GM10248 (cell line): ENCODE measurements around the gene TCF7L1.

Experiments used
- CTCF ChIA-PET: fragments of 300-600 bp; sonication (Branson Sonifier 250); formaldehyde crosslinking; extraction: SDS; loops from one replicate; lab custom pipeline; 2021; ENCODE audit warnings: antibody characterized with exemption; lab: Yijun Ruan, JAX
- POLR2A ChIA-PET: fragments of 350-650 bp; sonication (Branson Sonifier 250); formaldehyde crosslinking; extraction: SDS; loops from one replicate; lab custom pipeline; 2020; ENCODE audit warnings: antibody characterized with exemption; lab: Yijun Ruan, JAX
- DNase-seq: peaks from one replicate; pipeline ENCODE4 v3.0.0; 2012; ENCODE audit errors: extremely low spot score
- TF ChIP-seq, protein P1 (sequence below): IDR thresholded peaks from 2 replicates; pipeline ENCODE4 v1.5.1; 2012; ENCODE audit warnings: mild to moderate bottlenecking, low read depth; ENCODE audit errors: extremely low read depth, missing control alignments, control extremely low read depth

TCF7L1 gene

DNA sequence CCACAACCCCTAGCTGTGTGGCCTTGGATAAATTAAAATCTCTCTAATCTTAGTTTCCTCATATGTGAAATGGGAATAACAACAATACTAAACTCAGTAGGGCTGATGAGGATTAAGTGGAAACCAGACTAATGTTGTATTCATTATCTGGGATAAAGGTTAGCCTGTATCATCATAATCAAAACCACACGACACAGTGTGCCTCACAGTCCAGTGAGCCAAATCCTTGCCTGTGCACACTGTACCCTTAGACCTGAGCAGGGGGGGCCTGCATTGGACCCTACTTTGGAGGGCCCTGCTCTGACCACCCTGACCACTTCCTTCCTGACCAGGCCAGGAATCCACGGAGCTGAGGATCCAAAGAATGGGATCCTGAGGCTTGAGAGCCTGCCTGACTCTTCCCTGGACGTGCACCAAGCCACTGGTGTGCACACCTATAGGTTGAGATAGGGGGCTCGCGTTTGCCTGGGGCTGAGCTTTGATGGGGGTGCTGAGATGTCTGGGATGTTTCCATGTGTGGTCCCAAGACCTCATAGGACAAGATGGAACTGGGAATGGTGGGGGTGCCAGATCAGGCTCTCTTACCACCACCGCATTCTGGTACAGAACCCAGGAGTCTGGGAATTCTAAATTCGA, 124.9 kb downstream of the TCF7L1 start:
- CTCF ChIA-PET, result interaction anchor here (1.1 to 3.7 kb wide), 4 partner anchors 8 to 332 kb away, joined by 3 to 29 read pairs (median 4); no protein-coding TSS in a partner anchor
- no peak for DNase-seq
- TF ChIP-seq, protein P1, sequence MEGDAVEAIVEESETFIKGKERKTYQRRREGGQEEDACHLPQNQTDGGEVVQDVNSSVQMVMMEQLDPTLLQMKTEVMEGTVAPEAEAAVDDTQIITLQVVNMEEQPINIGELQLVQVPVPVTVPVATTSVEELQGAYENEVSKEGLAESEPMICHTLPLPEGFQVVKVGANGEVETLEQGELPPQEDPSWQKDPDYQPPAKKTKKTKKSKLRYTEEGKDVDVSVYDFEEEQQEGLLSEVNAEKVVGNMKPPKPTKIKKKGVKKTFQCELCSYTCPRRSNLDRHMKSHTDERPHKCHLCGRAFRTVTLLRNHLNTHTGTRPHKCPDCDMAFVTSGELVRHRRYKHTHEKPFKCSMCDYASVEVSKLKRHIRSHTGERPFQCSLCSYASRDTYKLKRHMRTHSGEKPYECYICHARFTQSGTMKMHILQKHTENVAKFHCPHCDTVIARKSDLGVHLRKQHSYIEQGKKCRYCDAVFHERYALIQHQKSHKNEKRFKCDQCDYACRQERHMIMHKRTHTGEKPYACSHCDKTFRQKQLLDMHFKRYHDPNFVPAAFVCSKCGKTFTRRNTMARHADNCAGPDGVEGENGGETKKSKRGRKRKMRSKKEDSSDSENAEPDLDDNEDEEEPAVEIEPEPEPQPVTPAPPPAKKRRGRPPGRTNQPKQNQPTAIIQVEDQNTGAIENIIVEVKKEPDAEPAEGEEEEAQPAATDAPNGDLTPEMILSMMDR, result no peak
- POLR2A ChIA-PET, result no interaction called here

DNA sequence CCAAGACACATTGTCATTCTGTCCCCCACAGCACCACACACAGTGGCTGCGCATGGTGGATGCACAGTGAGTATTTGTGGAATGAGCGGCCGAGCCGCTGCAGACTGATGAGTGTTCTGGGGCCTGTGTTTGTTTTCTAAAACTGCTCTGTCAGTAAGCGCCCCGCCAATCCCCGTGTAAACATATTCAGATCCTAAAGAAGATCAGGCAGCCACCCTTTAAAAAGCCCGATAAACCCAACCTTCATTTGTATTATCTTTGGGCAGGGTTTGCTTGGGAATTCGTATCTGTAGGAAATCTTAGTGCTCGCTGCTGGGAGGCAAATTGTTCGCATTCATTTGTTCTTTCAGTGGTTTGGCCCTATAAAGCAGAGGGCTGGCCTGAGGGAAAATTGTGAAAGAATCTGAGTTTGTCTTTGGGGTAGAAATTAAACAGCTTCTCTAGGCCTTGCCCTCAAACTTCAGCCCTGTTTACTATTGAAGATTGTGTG, 126.0 kb downstream of the TCF7L1 start:
- no peak for DNase-seq
- ChIA-PET POLR2A (no interaction called here), CTCF (no interaction called here)
- TF ChIP-seq, protein P1, result no peak

DNA sequence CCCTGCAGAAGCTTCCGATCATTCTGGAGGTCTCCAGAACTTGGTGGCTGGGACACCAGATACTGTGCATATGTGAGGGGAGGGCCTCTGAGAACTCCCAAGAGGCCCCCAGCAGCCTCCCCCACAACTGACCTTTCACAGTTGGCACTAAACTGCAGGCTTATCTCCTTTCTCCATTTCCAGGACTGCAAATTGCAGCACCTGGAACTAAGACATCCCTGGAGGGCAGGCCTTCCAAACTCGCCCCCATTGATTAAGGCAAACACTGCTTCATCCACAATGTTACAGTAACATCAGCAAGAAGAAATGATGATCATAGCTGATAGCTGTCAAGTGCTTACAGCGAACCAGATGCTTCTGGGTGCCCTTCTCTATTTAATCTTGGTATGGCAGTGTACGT, 126.7 kb downstream of the TCF7L1 start:
- TF ChIP-seq, protein P1, result no peak
- ChIA-PET CTCF (interaction anchor here (1.7 kb wide), 1 partner anchor 40 kb away, joined by 6 read pairs; no protein-coding TSS in a partner anchor), POLR2A (no interaction called here)
- DNase-seq, result no peak

DNA sequence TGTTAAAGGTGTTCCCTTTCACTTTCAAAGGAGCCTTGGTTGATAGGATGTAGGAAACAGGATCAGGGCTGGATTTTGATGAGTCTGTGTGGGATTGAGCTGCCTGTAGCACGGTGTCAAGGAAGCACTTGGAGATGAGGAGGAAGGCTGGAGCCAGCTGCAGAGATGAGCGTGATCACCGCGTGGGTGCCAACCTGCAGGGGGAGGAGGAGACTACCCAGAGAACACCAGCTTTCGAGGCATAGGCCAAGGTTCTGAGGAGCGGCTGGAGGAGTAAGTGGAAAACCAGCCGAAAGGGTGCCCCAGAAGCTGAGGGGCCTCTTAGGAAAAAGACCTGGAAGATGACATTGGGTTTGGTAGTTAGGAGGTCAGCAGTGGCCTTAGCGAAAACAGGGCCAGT, 130.4 kb downstream of the TCF7L1 start:
- TF ChIP-seq, protein P1, result no peak
- CTCF ChIA-PET, result interaction anchor here (14.1 kb wide), 1 partner anchor 35 kb away, joined by 114 read pairs; no protein-coding TSS in a partner anchor
- DNase-seq, result no peak
- POLR2A ChIA-PET, result no interaction called here

DNA sequence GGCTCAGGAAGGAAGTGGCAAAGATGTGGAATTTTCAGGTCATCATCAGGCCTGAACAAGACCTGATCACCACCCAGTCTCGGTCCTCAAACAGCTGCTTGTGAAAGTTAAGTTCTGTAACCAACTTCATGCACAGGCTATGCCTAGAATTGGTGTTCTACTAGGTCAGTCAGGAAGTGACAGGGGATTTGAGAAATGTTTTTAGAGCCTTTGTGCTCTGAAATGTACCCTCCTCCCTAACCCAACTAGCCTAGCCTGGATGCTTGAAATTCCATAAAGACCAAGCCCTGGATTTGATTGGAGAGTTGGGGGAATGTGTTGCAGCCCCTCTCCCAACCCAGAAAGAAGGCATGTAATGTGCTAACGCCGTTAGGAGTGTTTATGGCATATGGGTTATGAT, 131.3 kb downstream of the TCF7L1 start:
- DNase-seq, result no peak
- ChIA-PET CTCF (interaction anchor here (14.1 kb wide), 1 partner anchor 34 kb away, joined by 114 read pairs; no protein-coding TSS in a partner anchor), POLR2A (no interaction called here)
- TF ChIP-seq, protein P1, result no peak

DNA sequence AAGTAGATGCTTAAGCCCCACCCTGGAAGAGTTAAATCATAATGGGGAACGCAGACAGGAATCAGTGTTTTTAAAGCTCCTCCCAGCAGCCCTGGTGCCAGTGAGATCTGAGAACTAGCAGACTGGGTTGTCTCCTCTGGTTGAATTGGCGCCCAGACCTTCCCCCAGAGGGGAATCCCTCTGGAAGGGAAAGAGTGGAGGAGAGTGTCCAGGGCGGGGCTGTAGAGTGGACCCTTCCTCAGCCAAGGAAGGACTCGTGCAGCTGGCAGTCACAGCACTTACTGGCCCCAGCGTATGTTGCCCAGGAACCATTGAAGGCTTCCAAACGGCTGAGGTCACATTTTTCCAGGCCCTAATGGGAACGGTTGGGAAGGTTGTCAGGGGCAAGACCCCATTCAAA, 132.1 kb downstream of the TCF7L1 start:
- TF ChIP-seq, protein P1, result no peak
- CTCF ChIA-PET, result interaction anchor here (1.5 to 14.1 kb wide), 11 partner anchors 9 to 339 kb away, joined by 4 to 114 read pairs (median 19); no protein-coding TSS in a partner anchor
- POLR2A ChIA-PET, result no interaction called here
- no peak for DNase-seq
